GM21390 (cell line): Measurements from ENCODE around the gene BIVM.
"Not testable (repeated sequence)": the region's sequence is repeated elsewhere in the genome, so short reads cannot be mapped to it uniquely, and the experiment has no call there.

Source experiments
- ATAC-seq: cut with Tn5 transposase; IDR thresholded peaks from one replicate; pipeline ENCODE4 v1.9.1; 2021; ENCODE audit not compliant: unreplicated experiment

Gene BIVM

GRCh38 chr13:102798581-102799425 lies at the start of gene BIVM, which contains the start of gene POGLUT2:
TSS of gene BIVM (plus strand) at chr13:102799119. CDS start at chr13:102807268, 8,149 bp downstream.
TSS of gene POGLUT2 (minus strand) at chr13:102798976. CDS start at chr13:102798670, 306 bp downstream.
- ATAC-seq: peak; percentile 80

- ATAC-seq: no peak
These were observed 47.0 kb upstream of the BIVM start for GRCh38 chr13:102751886-102752285.

- ATAC-seq: no peak
These were observed 41.9 kb upstream of the BIVM start for GRCh38 chr13:102757006-102757405.

DNA sequence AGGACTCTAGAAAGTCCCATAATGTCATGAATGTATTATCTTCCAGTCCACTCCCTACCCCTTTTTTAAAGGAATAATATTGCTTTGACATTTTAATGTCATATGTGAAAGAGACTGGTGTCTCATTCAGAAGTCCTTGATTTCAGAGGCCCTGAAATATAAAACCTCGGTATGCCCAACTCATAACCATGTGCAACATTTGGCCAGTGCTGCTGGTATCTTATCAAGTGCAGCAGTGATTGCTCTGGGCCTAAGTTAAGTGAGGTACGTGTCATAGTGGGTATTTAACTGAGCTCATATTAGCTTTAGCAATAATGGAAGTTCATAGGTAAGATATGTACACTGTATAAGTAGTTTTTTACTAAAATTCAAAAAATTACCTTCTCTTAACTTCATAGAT lies 40.1 kb upstream of the BIVM start:
- no peak for ATAC-seq

GRCh38 chr13:102761071-102761470 lies 37.8 kb upstream of the BIVM start:
- ATAC-seq: no peak

- no peak for ATAC-seq
These were observed 35.2 kb upstream of the BIVM start for GRCh38 chr13:102763741-102764140.

DNA sequence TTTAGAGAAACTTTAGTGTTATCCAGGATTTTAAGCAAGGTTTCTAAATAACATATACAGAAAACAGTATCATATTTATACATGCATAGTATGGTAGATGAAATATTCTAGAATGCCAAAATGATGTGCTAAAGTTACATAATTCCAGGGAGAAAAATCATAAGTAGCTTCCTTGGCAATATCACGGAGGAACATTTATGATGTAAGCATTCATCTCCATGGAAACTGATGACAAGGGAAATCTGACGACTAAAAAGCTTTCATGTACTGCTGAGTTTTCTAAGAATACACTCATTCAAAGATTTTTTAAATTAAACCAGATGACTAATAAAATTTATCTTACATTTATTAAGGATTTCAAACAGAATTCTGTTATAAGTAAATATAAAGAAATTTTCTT lies 30.0 kb upstream of the BIVM start:
- ATAC-seq: no peak

- no peak for ATAC-seq
These were observed 29.2 kb upstream of the BIVM start for GRCh38 chr13:102769679-102770078.

GRCh38 chr13:102770435-102770834 lies 28.5 kb upstream of the BIVM start:
- no peak for ATAC-seq

GRCh38 chr13:102771298-102772041 lies 27.4 kb upstream of the BIVM start:
- ATAC-seq: no peak

- no peak for ATAC-seq
These were observed 26.9 kb upstream of the BIVM start for GRCh38 chr13:102772042-102772425.

- ATAC-seq: peak; percentile 94
These were observed 25.3 kb upstream of the BIVM start, which contains the start of gene TEX30 for GRCh38 chr13:102773441-102774213. TSS of gene TEX30 (minus strand) at chr13:102773786. CDS start at chr13:102770026, 3,760 bp downstream.

DNA sequence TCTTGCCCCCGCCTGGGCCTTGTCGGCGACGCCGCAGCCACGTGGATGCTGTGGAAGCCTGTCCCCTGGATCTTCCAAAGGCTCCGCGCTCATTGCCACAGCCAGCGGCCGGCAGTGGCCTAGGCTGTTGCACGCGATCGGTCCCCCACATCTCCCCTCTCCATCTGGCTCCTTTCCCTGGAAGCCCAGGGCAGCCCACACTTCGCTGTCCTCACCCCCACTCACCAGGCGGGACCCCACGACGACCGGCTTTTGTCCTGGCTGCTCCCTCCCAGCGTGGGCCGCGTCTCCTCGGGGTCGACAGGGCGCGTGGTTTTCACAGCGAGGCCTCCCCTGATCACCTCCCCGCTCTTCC lies 24.7 kb upstream of the BIVM start:
- ATAC-seq: no peak

DNA sequence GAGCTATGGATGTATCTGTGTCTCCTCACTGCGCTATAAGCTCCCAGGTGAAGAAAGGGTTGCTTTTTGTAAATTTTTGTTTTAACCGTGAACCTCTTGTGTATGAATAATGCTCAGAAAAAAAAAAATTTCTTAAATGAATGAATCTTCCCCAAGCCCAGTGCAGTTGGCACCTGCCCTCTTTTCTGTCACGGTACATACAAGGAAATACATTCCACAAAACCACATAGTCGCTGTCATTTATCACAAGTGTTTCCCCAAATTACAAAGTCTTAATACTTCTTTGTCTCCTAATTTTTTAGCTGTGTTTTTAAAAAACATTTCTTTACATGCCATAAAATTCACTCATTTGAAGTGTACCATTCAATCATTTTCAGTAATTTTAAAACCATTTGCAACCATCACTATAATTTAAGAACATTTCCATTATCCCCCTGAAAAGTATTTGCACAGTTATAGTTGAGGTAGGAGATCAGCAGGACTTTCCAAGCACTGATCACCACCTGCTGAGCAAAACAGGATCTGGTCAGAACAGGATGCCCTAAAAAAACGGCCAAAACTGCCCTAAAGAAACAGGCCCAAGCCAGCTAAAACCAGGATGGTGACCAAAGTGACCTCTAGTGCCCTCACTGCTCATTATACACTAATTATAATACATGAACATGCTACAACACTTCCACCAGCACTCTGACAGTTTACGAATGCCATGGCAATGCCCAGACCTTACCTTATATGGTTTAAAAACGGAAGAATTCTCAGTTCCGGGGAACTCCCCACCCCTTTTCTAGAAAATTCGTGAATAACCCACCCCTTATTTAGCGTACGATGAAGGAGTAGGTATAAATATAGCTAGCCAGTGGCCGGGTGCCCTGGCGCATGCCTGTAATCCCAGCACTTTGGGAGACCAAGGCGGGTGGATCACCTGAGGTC lies 24.1 kb upstream of the BIVM start:
- ATAC-seq: no peak

GRCh38 chr13:102776271-102776670 lies 22.6 kb upstream of the BIVM start:
- ATAC-seq: no peak

DNA sequence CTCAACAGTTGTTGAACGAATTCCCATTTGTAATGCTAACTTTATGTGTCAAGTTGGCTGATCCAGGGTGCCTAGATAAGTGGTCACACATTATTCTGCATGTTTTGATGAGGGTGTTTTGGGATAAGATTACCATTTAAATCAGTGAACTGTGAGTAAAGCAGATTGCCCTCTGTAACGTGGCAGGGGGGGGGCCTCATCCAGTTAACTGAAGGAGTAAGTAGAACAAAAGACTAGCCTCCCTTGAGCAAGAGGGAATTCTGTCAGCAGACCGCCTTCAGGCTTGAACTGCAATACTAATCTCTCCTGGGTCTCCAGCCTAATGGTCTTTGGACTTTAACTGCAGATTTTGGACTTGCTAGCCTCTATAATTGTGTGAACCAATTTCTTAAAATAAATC lies 21.2 kb upstream of the BIVM start:
- ATAC-seq: no peak

- ATAC-seq: no peak
These were observed 19.3 kb upstream of the BIVM start for GRCh38 chr13:102779436-102780159.

GRCh38 chr13:102780656-102781055 lies 18.3 kb upstream of the BIVM start:
- not testable (repeated sequence) for ATAC-seq

DNA sequence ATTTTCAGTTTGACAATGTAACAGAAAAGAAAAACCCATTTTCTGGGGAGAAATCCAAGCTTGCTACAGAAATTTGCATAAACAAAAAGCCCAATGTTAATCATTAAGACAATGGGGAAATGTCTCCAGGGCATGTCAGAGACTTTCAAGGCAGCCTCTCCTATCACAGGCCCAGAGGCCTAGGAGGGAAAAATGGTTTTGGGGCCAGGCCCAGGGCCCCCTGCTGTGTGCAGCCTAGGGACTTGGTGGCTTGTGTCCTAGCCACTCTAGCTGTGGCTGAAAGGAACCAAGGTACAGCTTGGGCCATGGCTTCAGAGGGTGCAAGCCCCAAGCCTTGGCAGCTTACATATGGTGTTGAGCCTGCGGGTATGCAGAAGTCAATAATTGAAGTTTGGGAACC lies 17.3 kb upstream of the BIVM start:
- no peak for ATAC-seq

- no peak for ATAC-seq
These were observed 14.4 kb upstream of the BIVM start for GRCh38 chr13:102784483-102784882.
